Measurements from ENCODE around the gene ERC1. TPM values are rescaled to one million over a fixed set of nuclear protein-coding genes. Genes with fewer than 3 reads are reported as not detected.

ERC1 gene
- total RNA-seq, 2 experiments from 2014 or later: 40.1 to 49.6 TPM

GRCh38 chr12:1281683-1282366 lies 290.8 kb downstream of the ERC1 start:
- intact Hi-C loops (cut with DNase I, micrococcal nuclease): no loop called here
- ChIA-PET CTCF (no interaction called here), POLR2A (no interaction called here)
- Mint-ChIP-seq H3K4me1 (ENCODE audit: low read depth) (peaks cover 19% of the 10 kb centered on the region), H3K27me3 (no peaks in the 10 kb centered on the region), H3K9me3 (no peaks in the 10 kb centered on the region), H3K27ac (no peak overlapping the region), H3K36me3 (ENCODE audit: low read depth) (peaks cover 30% of the 10 kb centered on the region), H3K4me3 (no peak overlapping the region)
- H3K9me3 ChIP-seq (ENCODE audit: control insufficient read depth in 1 of 2, insufficient read depth in 1 of 2, low read length in 2 of 2): no peaks in the 10 kb centered on the region
- H3K4me1 ChIP-seq (ENCODE audit: insufficient read depth, low read length): no peaks in the 10 kb centered on the region
- no peak for TF ChIP-seq CTCF (IDR thresholded peaks at IDR 0.05)
- no peaks in the 10 kb centered on the region for H3K27me3 ChIP-seq (ENCODE audit: control insufficient read depth in 1 of 2, insufficient read depth in 2 of 2, low read length in 2 of 2)
- ATAC-seq (ENCODE audit: poor library complexity): no peak
- no peak for DNase-seq
- no peaks in the 10 kb centered on the region for H3K36me3 ChIP-seq (ENCODE audit: insufficient read depth, low read length)
- H3K4me3 ChIP-seq (ENCODE audit: low read length): no peak overlapping the region
- H3K27ac ChIP-seq (ENCODE audit: low read depth in 1 of 2, low read length in 2 of 2): no peak overlapping the region

GRCh38 chr12:1282670-1283315 lies 291.8 kb downstream of the ERC1 start:
- intact Hi-C loops (cut with DNase I, micrococcal nuclease): no loop called here
- Mint-ChIP-seq H3K4me3 (no peak overlapping the region), H3K27ac (no peak overlapping the region), H3K9me3 (no peaks in the 10 kb centered on the region), H3K27me3 (no peaks in the 10 kb centered on the region), H3K4me1 (ENCODE audit: low read depth) (peaks cover 12% of the 10 kb centered on the region), H3K36me3 (ENCODE audit: low read depth) (peaks cover 25% of the 10 kb centered on the region)
- ATAC-seq (ENCODE audit: poor library complexity) (no peak), DNase-seq (no peak)
- no peak for TF ChIP-seq CTCF (IDR thresholded peaks at IDR 0.05)
- ChIA-PET POLR2A (no interaction called here), CTCF (no interaction called here)
- Histone ChIP-seq H3K27ac (ENCODE audit: low read depth in 1 of 2, low read length in 2 of 2) (no peak overlapping the region), H3K4me1 (ENCODE audit: insufficient read depth, low read length) (no peaks in the 10 kb centered on the region), H3K9me3 (ENCODE audit: control insufficient read depth in 1 of 2, insufficient read depth in 1 of 2, low read length in 2 of 2) (no peaks in the 10 kb centered on the region), H3K4me3 (ENCODE audit: low read length) (no peak overlapping the region), H3K36me3 (ENCODE audit: insufficient read depth, low read length) (no peaks in the 10 kb centered on the region), H3K27me3 (ENCODE audit: control insufficient read depth in 1 of 2, insufficient read depth in 2 of 2, low read length in 2 of 2) (no peaks in the 10 kb centered on the region)

- H3K36me3 Mint-ChIP-seq (ENCODE audit: low read depth): peaks cover 25% of the 10 kb centered on the region
- Histone ChIP-seq H3K36me3 (ENCODE audit: insufficient read depth, low read length) (no peaks in the 10 kb centered on the region), H3K27ac (ENCODE audit: low read depth in 1 of 2, low read length in 2 of 2) (no peak overlapping the region), H3K4me1 (ENCODE audit: insufficient read depth, low read length) (no peaks in the 10 kb centered on the region), H3K27me3 (ENCODE audit: control insufficient read depth in 1 of 2, insufficient read depth in 2 of 2, low read length in 2 of 2) (no peaks in the 10 kb centered on the region), H3K9me3 (ENCODE audit: control insufficient read depth in 1 of 2, insufficient read depth in 1 of 2, low read length in 2 of 2) (no peaks in the 10 kb centered on the region), H3K4me3 (ENCODE audit: low read length) (no peak overlapping the region)
- ChIA-PET POLR2A (no interaction called here), CTCF (no interaction called here)
- peaks cover 6% of the 10 kb centered on the region for H3K4me1 Mint-ChIP-seq (ENCODE audit: low read depth)
- intact Hi-C loops (cut with DNase I, micrococcal nuclease): no loop called here
- H3K4me3 Mint-ChIP-seq: no peak overlapping the region
- TF ChIP-seq CTCF (IDR thresholded peaks at IDR 0.05): no peak
- DNase-seq (no peak), ATAC-seq (ENCODE audit: poor library complexity) (no peak)
- H3K27me3 Mint-ChIP-seq: no peaks in the 10 kb centered on the region
- no peaks in the 10 kb centered on the region for H3K9me3 Mint-ChIP-seq
- H3K27ac Mint-ChIP-seq: no peak overlapping the region
These were observed 292.3 kb downstream of the ERC1 start for GRCh38 chr12:1283316-1283715.
